ENCODE measurements around the gene NLGN1.

DNA sequence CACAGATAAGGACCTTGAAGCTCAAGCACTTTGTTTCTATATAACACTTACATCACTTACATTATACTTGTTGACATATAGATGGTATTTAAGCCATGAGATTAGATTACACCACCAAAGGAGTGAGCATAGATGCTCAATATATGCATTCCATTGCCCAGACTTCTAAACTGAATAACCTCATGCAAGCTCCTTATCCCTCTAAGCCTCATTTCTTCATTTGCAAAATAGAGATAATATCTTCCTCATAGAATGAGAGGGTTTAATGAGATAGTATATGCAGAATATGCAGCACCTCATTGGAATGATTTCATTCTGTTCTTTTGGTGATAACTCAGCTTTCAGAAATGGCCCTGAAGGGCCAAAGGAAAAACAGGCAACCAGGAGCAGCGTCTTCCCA, 18.5 kb downstream of the NLGN1 start:
- TF ChIP-seq, protein P1, sequence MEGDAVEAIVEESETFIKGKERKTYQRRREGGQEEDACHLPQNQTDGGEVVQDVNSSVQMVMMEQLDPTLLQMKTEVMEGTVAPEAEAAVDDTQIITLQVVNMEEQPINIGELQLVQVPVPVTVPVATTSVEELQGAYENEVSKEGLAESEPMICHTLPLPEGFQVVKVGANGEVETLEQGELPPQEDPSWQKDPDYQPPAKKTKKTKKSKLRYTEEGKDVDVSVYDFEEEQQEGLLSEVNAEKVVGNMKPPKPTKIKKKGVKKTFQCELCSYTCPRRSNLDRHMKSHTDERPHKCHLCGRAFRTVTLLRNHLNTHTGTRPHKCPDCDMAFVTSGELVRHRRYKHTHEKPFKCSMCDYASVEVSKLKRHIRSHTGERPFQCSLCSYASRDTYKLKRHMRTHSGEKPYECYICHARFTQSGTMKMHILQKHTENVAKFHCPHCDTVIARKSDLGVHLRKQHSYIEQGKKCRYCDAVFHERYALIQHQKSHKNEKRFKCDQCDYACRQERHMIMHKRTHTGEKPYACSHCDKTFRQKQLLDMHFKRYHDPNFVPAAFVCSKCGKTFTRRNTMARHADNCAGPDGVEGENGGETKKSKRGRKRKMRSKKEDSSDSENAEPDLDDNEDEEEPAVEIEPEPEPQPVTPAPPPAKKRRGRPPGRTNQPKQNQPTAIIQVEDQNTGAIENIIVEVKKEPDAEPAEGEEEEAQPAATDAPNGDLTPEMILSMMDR (IDR thresholded peaks at IDR 0.05): no peak
- TF ChIP-seq POLR2A (IDR thresholded peaks at IDR 0.05): no peak
